SK-N-SH treated with all-trans-retinoic acid at 6 μM for 48 hours (cell line): ENCODE results near the gene ATP8A1.

Source experiments
- ATAC-seq: fragments of 200-7000 bp; cut with Tn5 transposase; 3 replicates; pipeline ENCODE4 v1.9.1; 2020; ENCODE audit warnings: mild to moderate bottlenecking, moderate library complexity
- ARNTL ChIP-seq: fragments of 450-650 bp; formaldehyde crosslinking; IDR thresholded peaks from 2 replicates; pipeline ENCODE4 v1.5.0; 2020; ENCODE audit warnings: low read depth, mild to moderate bottlenecking, moderate library complexity, borderline replicate concordance
- BACH2 ChIP-seq: fragments of 250-450 bp; sonication (Bioruptor Pico); IDR thresholded peaks from 2 replicates; pipeline ENCODE4 v1.9.0; 2021; ENCODE audit warnings: mild to moderate bottlenecking, borderline replicate concordance
- CSDC2 ChIP-seq: fragments of 250-450 bp; sonication (Bioruptor Pico); IDR thresholded peaks from 2 replicates; pipeline ENCODE4 v1.5.0; 2020; ENCODE audit warnings: mild to moderate bottlenecking, moderate library complexity
- GLIS3 ChIP-seq: fragments of 250-450 bp; sonication (Bioruptor Pico); IDR thresholded peaks from 2 replicates; pipeline ENCODE4 v1.5.0; 2020; ENCODE audit warnings: mild to moderate bottlenecking, moderate library complexity
- ISL1 ChIP-seq: fragments of 250-450 bp; sonication (Bioruptor Pico); IDR thresholded peaks from 2 replicates; pipeline ENCODE4 v2.1.2; 2022; ENCODE audit warnings: mild to moderate bottlenecking, moderate library complexity
- OSR1 ChIP-seq: fragments of 250-450 bp; sonication (Bioruptor Pico); IDR thresholded peaks from 2 replicates; pipeline ENCODE4 v1.8.0; 2022; ENCODE audit warnings: moderate library complexity, mild to moderate bottlenecking, inconsistent platforms
- PPARA ChIP-seq: fragments of 250-450 bp; sonication (Bioruptor Pico); IDR thresholded peaks from 2 replicates; pipeline ENCODE4 v1.5.0; 2020; ENCODE audit warnings: mild to moderate bottlenecking, borderline replicate concordance
- RARB ChIP-seq: fragments of 250-450 bp; sonication (Bioruptor Pico); IDR thresholded peaks from 2 replicates; pipeline ENCODE4 v1.8.0; 2021; ENCODE audit warnings: mild to moderate bottlenecking, moderate library complexity
- SNAI2 ChIP-seq: fragments of 250-450 bp; sonication (Bioruptor Pico); IDR thresholded peaks from 2 replicates; pipeline ENCODE4 v1.5.0; 2020; ENCODE audit warnings: mild to moderate bottlenecking, moderate library complexity
- TCF4 ChIP-seq: fragments of 250-450 bp; sonication (Bioruptor Pico); IDR thresholded peaks from 2 replicates; pipeline ENCODE4 v1.8.0; 2021; ENCODE audit warnings: mild to moderate bottlenecking, moderate library complexity, borderline replicate concordance
- TOX ChIP-seq: fragments of 250-450 bp; sonication (Bioruptor Pico); IDR thresholded peaks from 2 replicates; pipeline ENCODE4 v1.8.0; 2021; ENCODE audit warnings: mild to moderate bottlenecking, moderate library complexity, borderline replicate concordance
- ZC3H10 ChIP-seq: fragments of 250-450 bp; sonication (Bioruptor Pico); IDR thresholded peaks from 2 replicates; pipeline ENCODE4 v1.5.1; 2021; ENCODE audit warnings: mild to moderate bottlenecking, moderate library complexity
- ZFP3 ChIP-seq: fragments of 250-450 bp; sonication (Bioruptor Pico); IDR thresholded peaks from 2 replicates; pipeline ENCODE4 v1.5.0; 2020; ENCODE audit warnings: mild to moderate bottlenecking, moderate library complexity
- ZFP30 ChIP-seq: fragments of 450-650 bp; formaldehyde crosslinking; IDR thresholded peaks from 2 replicates; pipeline ENCODE4 v1.5.0; 2022; ENCODE audit warnings: mild to moderate bottlenecking, moderate library complexity
- ZNF70 ChIP-seq: fragments of 450-650 bp; formaldehyde crosslinking; IDR thresholded peaks from 2 replicates; pipeline ENCODE4 v1.5.0; 2020; ENCODE audit warnings: mild to moderate bottlenecking, moderate library complexity
- ZNF8 ChIP-seq: fragments of 450-650 bp; formaldehyde crosslinking; IDR thresholded peaks from 2 replicates; pipeline ENCODE4 v1.5.0; 2020; ENCODE audit warnings: mild to moderate bottlenecking, moderate library complexity
- TF ChIP-seq, protein P1 (sequence below): fragments of 250-450 bp; sonication (Bioruptor Pico); IDR thresholded peaks from 2 replicates; pipeline ENCODE4 v1.5.0; 2020; ENCODE audit warnings: mild to moderate bottlenecking, moderate library complexity
- TF ChIP-seq, protein P2 (sequence below): fragments of 250-450 bp; sonication (Bioruptor Pico); IDR thresholded peaks from 2 replicates; pipeline ENCODE4 v1.8.0; 2021; ENCODE audit warnings: low read depth, mild to moderate bottlenecking, moderate library complexity, borderline replicate concordance
- TF ChIP-seq, protein P3 (sequence below): fragments of 250-450 bp; sonication (Bioruptor Pico); IDR thresholded peaks from 2 replicates; pipeline ENCODE4 v1.5.1; 2021; ENCODE audit warnings: mild to moderate bottlenecking, moderate library complexity
- TF ChIP-seq, protein P4 (sequence below): fragments of 250-450 bp; sonication (Bioruptor Pico); IDR thresholded peaks from 2 replicates; pipeline ENCODE4 v1.8.0; 2020; ENCODE audit warnings: mild to moderate bottlenecking, moderate library complexity, borderline replicate concordance

The ATP8A1 gene

DNA sequence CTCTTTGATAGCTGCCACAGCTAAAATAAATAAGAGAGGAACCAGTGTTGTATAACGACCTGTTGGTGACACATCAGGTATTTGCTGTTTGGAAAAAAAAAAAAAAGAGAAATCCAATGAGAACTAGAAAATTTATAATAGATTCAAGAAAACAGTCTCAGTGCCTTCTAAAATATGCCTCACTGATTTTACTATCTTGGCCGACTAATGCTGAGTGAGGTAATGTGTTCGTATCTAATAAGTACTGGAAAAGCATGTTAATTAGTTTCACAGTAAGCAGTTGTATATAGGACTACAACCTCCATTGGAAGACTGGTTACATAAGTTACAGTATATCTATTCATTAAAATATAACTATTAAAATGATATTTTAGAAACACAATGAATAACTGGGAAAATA is 32.4 kb downstream of the ATP8A1 start:
- TF ChIP-seq ZC3H10 (no peak), ZNF8 (CRISPR knock-in tag) (no peak), TCF4 (CRISPR knock-in tag) (no peak), OSR1 (CRISPR knock-in tag) (no peak), ZFP3 (CRISPR knock-in tag) (no peak), RARB (CRISPR knock-in tag) (no peak), ISL1 (CRISPR knock-in tag) (no peak), TOX (no peak)
- no peak for ATAC-seq

DNA sequence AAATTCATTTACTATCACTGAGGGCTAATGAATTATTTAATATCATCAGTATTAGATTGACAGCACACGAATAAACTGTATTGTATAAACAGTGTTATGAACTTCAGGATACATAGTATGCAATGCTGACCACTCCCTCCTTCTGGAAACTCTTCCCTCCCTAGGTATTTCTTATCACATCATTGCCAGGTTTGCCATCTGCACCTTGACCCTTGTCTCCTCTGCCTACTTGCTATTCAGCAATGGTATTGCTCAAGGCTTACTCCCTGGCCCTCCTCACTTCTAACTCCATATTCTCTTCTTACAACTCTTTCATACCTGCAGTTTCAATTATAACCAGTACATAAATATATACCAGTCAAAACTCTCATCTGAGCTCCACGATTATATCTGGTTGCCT is 38.9 kb downstream of the ATP8A1 start:
- ATAC-seq: no peak
- TF ChIP-seq SNAI2 (CRISPR knock-in tag) (no peak), OSR1 (CRISPR knock-in tag) (no peak), ZFP3 (CRISPR knock-in tag) (no peak), BACH2 (CRISPR knock-in tag) (no peak), PPARA (CRISPR knock-in tag) (no peak)
- TF ChIP-seq, all 23 proteins: peak for 0

DNA sequence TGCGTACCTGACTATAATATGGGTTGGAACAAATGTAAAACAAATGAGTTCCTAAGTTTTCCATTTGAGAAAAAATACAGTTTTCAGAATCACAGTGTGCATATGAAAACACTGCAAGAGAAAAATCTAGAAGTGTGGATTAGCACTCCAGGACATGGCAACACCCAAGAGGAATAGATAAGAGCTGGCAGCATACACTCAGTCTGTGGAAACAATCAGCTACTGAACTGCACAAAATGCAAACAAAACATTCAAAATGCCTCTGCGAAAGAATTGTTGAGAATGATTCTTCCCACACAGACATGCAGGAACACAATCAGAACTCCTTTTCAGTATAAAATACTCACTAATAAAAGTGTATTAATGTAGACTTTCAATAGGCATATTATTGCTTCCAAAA is 39.9 kb downstream of the ATP8A1 start:
- TF ChIP-seq CSDC2 (CRISPR knock-in tag) (no peak), TOX (no peak), PPARA (CRISPR knock-in tag) (no peak), GLIS3 (CRISPR knock-in tag) (no peak), BACH2 (CRISPR knock-in tag) (no peak), ZFP30 (CRISPR knock-in tag) (no peak)
- TF ChIP-seq, protein P1, sequence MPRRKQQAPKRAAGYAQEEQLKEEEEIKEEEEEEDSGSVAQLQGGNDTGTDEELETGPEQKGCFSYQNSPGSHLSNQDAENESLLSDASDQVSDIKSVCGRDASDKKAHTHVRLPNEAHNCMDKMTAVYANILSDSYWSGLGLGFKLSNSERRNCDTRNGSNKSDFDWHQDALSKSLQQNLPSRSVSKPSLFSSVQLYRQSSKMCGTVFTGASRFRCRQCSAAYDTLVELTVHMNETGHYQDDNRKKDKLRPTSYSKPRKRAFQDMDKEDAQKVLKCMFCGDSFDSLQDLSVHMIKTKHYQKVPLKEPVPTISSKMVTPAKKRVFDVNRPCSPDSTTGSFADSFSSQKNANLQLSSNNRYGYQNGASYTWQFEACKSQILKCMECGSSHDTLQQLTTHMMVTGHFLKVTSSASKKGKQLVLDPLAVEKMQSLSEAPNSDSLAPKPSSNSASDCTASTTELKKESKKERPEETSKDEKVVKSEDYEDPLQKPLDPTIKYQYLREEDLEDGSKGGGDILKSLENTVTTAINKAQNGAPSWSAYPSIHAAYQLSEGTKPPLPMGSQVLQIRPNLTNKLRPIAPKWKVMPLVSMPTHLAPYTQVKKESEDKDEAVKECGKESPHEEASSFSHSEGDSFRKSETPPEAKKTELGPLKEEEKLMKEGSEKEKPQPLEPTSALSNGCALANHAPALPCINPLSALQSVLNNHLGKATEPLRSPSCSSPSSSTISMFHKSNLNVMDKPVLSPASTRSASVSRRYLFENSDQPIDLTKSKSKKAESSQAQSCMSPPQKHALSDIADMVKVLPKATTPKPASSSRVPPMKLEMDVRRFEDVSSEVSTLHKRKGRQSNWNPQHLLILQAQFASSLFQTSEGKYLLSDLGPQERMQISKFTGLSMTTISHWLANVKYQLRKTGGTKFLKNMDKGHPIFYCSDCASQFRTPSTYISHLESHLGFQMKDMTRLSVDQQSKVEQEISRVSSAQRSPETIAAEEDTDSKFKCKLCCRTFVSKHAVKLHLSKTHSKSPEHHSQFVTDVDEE (CRISPR knock-in tag): no peak
- TF ChIP-seq, protein P2, sequence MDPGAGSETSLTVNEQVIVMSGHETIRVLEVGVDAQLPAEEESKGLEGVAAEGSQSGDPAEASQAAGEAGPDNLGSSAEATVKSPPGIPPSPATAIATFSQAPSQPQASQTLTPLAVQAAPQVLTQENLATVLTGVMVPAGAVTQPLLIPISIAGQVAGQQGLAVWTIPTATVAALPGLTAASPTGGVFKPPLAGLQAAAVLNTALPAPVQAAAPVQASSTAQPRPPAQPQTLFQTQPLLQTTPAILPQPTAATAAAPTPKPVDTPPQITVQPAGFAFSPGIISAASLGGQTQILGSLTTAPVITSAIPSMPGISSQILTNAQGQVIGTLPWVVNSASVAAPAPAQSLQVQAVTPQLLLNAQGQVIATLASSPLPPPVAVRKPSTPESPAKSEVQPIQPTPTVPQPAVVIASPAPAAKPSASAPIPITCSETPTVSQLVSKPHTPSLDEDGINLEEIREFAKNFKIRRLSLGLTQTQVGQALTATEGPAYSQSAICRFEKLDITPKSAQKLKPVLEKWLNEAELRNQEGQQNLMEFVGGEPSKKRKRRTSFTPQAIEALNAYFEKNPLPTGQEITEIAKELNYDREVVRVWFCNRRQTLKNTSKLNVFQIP: no peak
- TF ChIP-seq, protein P3, sequence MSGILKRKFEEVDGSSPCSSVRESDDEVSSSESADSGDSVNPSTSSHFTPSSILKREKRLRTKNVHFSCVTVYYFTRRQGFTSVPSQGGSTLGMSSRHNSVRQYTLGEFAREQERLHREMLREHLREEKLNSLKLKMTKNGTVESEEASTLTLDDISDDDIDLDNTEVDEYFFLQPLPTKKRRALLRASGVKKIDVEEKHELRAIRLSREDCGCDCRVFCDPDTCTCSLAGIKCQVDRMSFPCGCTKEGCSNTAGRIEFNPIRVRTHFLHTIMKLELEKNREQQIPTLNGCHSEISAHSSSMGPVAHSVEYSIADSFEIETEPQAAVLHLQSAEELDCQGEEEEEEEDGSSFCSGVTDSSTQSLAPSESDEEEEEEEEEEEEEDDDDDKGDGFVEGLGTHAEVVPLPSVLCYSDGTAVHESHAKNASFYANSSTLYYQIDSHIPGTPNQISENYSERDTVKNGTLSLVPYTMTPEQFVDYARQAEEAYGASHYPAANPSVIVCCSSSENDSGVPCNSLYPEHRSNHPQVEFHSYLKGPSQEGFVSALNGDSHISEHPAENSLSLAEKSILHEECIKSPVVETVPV: no peak
- TF ChIP-seq, all 23 proteins: peak for 0
- ATAC-seq: no peak

DNA sequence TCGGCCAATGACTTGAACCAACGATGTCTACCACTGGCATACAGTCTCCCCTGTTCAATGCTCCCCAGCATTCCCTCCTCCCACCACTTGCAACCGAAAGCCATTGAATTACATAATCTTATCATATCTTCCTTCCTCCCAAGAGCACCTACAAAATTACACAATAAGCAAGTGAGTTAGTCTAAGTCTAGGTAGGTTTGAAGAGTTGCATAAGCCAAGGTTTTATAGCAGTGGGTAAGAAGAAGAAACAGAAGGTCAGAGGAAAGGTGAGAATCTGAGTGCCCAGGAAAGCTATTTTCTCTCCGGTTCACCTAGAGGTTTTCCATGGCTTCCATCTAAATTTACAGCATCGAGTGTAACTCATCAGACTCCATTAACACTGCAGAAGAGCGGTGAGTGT is 40.3 kb downstream of the ATP8A1 start:
- TF ChIP-seq ZFP3 (CRISPR knock-in tag): no peak
- TF ChIP-seq ZNF8 (CRISPR knock-in tag): no peak
- TF ChIP-seq RARB (CRISPR knock-in tag): no peak
- no peak for TF ChIP-seq ISL1 (CRISPR knock-in tag)
- TF ChIP-seq, protein P4, sequence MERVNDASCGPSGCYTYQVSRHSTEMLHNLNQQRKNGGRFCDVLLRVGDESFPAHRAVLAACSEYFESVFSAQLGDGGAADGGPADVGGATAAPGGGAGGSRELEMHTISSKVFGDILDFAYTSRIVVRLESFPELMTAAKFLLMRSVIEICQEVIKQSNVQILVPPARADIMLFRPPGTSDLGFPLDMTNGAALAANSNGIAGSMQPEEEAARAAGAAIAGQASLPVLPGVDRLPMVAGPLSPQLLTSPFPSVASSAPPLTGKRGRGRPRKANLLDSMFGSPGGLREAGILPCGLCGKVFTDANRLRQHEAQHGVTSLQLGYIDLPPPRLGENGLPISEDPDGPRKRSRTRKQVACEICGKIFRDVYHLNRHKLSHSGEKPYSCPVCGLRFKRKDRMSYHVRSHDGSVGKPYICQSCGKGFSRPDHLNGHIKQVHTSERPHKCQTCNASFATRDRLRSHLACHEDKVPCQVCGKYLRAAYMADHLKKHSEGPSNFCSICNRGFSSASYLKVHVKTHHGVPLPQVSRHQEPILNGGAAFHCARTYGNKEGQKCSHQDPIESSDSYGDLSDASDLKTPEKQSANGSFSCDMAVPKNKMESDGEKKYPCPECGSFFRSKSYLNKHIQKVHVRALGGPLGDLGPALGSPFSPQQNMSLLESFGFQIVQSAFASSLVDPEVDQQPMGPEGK (CRISPR knock-in tag): no peak
- TF ChIP-seq GLIS3 (CRISPR knock-in tag): no peak
- no peak for TF ChIP-seq ARNTL (CRISPR knock-in tag)
- TF ChIP-seq ZNF70 (CRISPR knock-in tag): no peak
- no peak for TF ChIP-seq SNAI2 (CRISPR knock-in tag)
- no peak for TF ChIP-seq PPARA (CRISPR knock-in tag)
- no peak for ATAC-seq
